Small intestine (tissue), 7 donors: ENCODE data around the gene FNDC3B. TPM values are rescaled to one million over a fixed set of nuclear protein-coding genes. Genes with fewer than 3 reads are reported as not detected.
A peak's percentile ranks its signal among the peaks of the same experiment; 100 is the strongest.

Experiments used
- DNase-seq, 2 donors: peaks; one replicate each; pipeline versions ENCODE4 v3.0.0 to v3.0.0-alpha.2; 2013
- FAIRE-seq: peaks from 2 replicates; lab custom pipeline; 2012; peaks lifted over from hg19 to GRCh38; lab: Jason Lieb, UNC
- H3K27ac ChIP-seq, 3 donors: one replicate each; pipeline ENCODE4 v1.5.1; 2013; ENCODE audit warnings: low read length in 2 of 3, mild to moderate bottlenecking in 2 of 3, control low read depth in 1 of 3, inconsistent platforms in 1 of 3, low read depth in 1 of 3, moderate library complexity in 1 of 3
- H3K27me3 ChIP-seq, 3 donors: one replicate each; pipeline ENCODE4 v1.6.1; 2013; ENCODE audit warnings: low read length in 3 of 3, inconsistent platforms in 1 of 3; ENCODE audit not compliant: control insufficient read depth in 3 of 3, insufficient read depth in 3 of 3
- H3K36me3 ChIP-seq, 3 donors: one replicate each; pipeline ENCODE4 v1.6.1; 2013; ENCODE audit warnings: low read length in 3 of 3, inconsistent platforms in 1 of 3, low read depth in 1 of 3, mild to moderate bottlenecking in 1 of 3, moderate library complexity in 1 of 3; ENCODE audit not compliant: control insufficient read depth in 3 of 3, insufficient read depth in 2 of 3
- H3K4me1 ChIP-seq, 3 donors: one replicate each; pipeline ENCODE4 v1.6.1; 2013; ENCODE audit warnings: low read length in 2 of 3, inconsistent platforms in 1 of 3, low read depth in 1 of 3, mild to moderate bottlenecking in 1 of 3, moderate library complexity in 1 of 3; ENCODE audit not compliant: control insufficient read depth in 3 of 3, insufficient read depth in 2 of 3
- H3K4me3 ChIP-seq, 3 donors: one replicate each; pipeline ENCODE4 v1.5.1; 2013; ENCODE audit warnings: low read length in 3 of 3, control low read depth in 1 of 3, inconsistent platforms in 1 of 3, low read depth in 1 of 3, mild to moderate bottlenecking in 1 of 3, moderate library complexity in 1 of 3
- H3K9me3 ChIP-seq, 2 donors: one replicate each; pipeline ENCODE4 v1.6.1; 2013; ENCODE audit warnings: low read depth in 1 of 2, low read length in 1 of 2; ENCODE audit not compliant: control insufficient read depth in 2 of 2, insufficient read depth in 1 of 2
- WGBS, 3 donors: extraction: QIAGEN DNeasy Blood & Tissue Kit; methylation state at CpG; one replicate each; pipeline ENCODE4 v1.1.7; 2013; 5-methylcytosine and 5-hydroxymethylcytosine counted together
- polyA plus RNA-seq, 4 donors: library from polyadenylated mRNA; stranded (reverse) in 3 of 4; unstranded in 1 of 4; fragments of 200-250 nt in 3 of 4; fragments of 120-200 nt in 1 of 4; gene quantifications; one replicate each; pipeline versions ENCODE4 v1.2.1 to v1.2.3, GENCODE V29; 2013
- donor health status: healthy with polysubstance abuse.
- donor health status: control.
- donor health status: control.
- donor health status: Bipolar disorder and iron deficiency.
- donor health status: healthy.

FNDC3B gene
- polyA plus RNA-seq, 4 donors: 6.0 to 24.7 (median 10.1) TPM

- Histone ChIP-seq H3K4me1 (peaks cover 0 to 23% (median 16%) of the 10 kb centered on the region in 3 donors), H3K4me3 (no peak overlapping the region), H3K36me3 (peaks cover 0 to 5% (median 5%) of the 10 kb centered on the region in 3 donors), H3K9me3 (peaks cover 0 to 10% of the 10 kb centered on the region in 2 donors), H3K27me3 (no peaks in the 10 kb centered on the region), H3K27ac (peak overlapping the region in 2 of 3 donors; percentile 14 to 19)
- WGBS, 3 donors: 84 to 94% (median 85%) methylated on average over 5 of the region's 5 CpGs
- no peak for DNase-seq
- FAIRE-seq: no peak
Measured at GRCh38 chr3:172084871-172085556, 45.6 kb downstream of the FNDC3B start.

- Histone ChIP-seq H3K27ac (peak overlapping the region in 2 of 3 donors; percentile 14 to 19), H3K27me3 (no peaks in the 10 kb centered on the region), H3K4me3 (no peak overlapping the region), H3K9me3 (peaks cover 0 to 10% of the 10 kb centered on the region in 2 donors), H3K4me1 (peaks cover 0 to 21% (median 16%) of the 10 kb centered on the region in 3 donors), H3K36me3 (peaks cover 0 to 5% (median 5%) of the 10 kb centered on the region in 3 donors)
- WGBS, 3 donors: 77 to 85% (median 78%) methylated on average over 2 of the region's 2 CpGs
- DNase-seq (no peak), FAIRE-seq (no peak)
Measured at GRCh38 chr3:172085557-172085895, 46.1 kb downstream of the FNDC3B start.

- H3K9me3 ChIP-seq: peaks cover 0 to 10% of the 10 kb centered on the region in 2 donors
- peaks cover 0 to 18% (median 16%) of the 10 kb centered on the region in 3 donors for H3K4me1 ChIP-seq
- DNase-seq (no peak), FAIRE-seq (no peak)
- 93 to 100% (median 96%) methylated on average over 1 of the region's 1 CpG for WGBS, 3 donors
- no peak overlapping the region for H3K4me3 ChIP-seq
- H3K36me3 ChIP-seq: peaks cover 0 to 5% (median 5%) of the 10 kb centered on the region in 3 donors
- H3K27me3 ChIP-seq: no peaks in the 10 kb centered on the region
- H3K27ac ChIP-seq: peak overlapping the region in 2 of 3 donors; percentile 19 to 24
Measured at GRCh38 chr3:172086071-172086470, 46.7 kb downstream of the FNDC3B start.

GRCh38 chr3:172087198-172087597, 47.8 kb downstream of the FNDC3B start:
- H3K27ac ChIP-seq: peak overlapping the region in 1 of 3 donors; percentile 72
- DNase-seq (no peak), FAIRE-seq (no peak)
- peaks cover 0 to 5% (median 5%) of the 10 kb centered on the region in 3 donors for H3K36me3 ChIP-seq
- H3K4me1 ChIP-seq: peaks cover 0 to 18% (median 16%) of the 10 kb centered on the region in 3 donors
- peaks cover 0 to 10% of the 10 kb centered on the region in 2 donors for H3K9me3 ChIP-seq
- H3K4me3 ChIP-seq: no peak overlapping the region
- 85 to 93% (median 87%) methylated on average over 4 of the region's 4 CpGs for WGBS, 3 donors
- H3K27me3 ChIP-seq: no peaks in the 10 kb centered on the region

GRCh38 chr3:172087602-172088580, 48.5 kb downstream of the FNDC3B start:
- H3K36me3 ChIP-seq: peaks cover 0 to 5% (median 3%) of the 10 kb centered on the region in 3 donors
- DNase-seq (peak; percentile 73 to 80), FAIRE-seq (no peak)
- H3K4me1 ChIP-seq: peaks cover 0 to 18% (median 16%) of the 10 kb centered on the region in 3 donors
- 48 to 56% (median 55%) methylated on average over 7 of the region's 7 CpGs for WGBS, 3 donors
- no peak overlapping the region for H3K4me3 ChIP-seq
- H3K27ac ChIP-seq: peak overlapping the region in 1 of 3 donors; percentile 72
- H3K9me3 ChIP-seq: peaks cover 0 to 10% of the 10 kb centered on the region in 2 donors
- no peaks in the 10 kb centered on the region for H3K27me3 ChIP-seq

- DNase-seq (no peak), FAIRE-seq (no peak)
- Histone ChIP-seq H3K4me1 (peaks cover 0 to 18% (median 12%) of the 10 kb centered on the region in 3 donors), H3K27ac (peak overlapping the region in 1 of 3 donors; percentile 24), H3K27me3 (no peaks in the 10 kb centered on the region), H3K4me3 (no peak overlapping the region), H3K9me3 (peaks cover 0 to under 1% of the 10 kb centered on the region in 2 donors), H3K36me3 (peaks cover 0 to under 1% (median 0%) of the 10 kb centered on the region in 3 donors)
- 81 to 94% (median 92%) methylated on average over 4 of the region's 4 CpGs for WGBS, 3 donors
Measured at GRCh38 chr3:172089250-172089649, 49.9 kb downstream of the FNDC3B start.

- FAIRE-seq: no peak
- no peaks in the 10 kb centered on the region for H3K27me3 ChIP-seq
- no peaks in the 10 kb centered on the region for H3K36me3 ChIP-seq
- WGBS, 3 donors: 87 to 92% (median 88%) methylated on average over 4 of the region's 4 CpGs
- no peak overlapping the region for H3K4me3 ChIP-seq
- no peak for DNase-seq
- no peaks in the 10 kb centered on the region for H3K9me3 ChIP-seq
- peaks cover 0 to 18% (median 17%) of the 10 kb centered on the region in 3 donors for H3K4me1 ChIP-seq
- no peak overlapping the region for H3K27ac ChIP-seq
Measured at GRCh38 chr3:172090035-172090434, 50.7 kb downstream of the FNDC3B start.

- DNase-seq (no peak), FAIRE-seq (no peak)
- WGBS, 3 donors: 94 to 98% (median 97%) methylated on average over 5 of the region's 5 CpGs
- Histone ChIP-seq H3K4me1 (peaks cover 3 to 19% (median 13%) of the 10 kb centered on the region in 3 donors), H3K9me3 (no peaks in the 10 kb centered on the region), H3K4me3 (no peak overlapping the region), H3K27ac (no peak overlapping the region), H3K27me3 (no peaks in the 10 kb centered on the region), H3K36me3 (no peaks in the 10 kb centered on the region)
Measured at GRCh38 chr3:172092658-172093057, 53.3 kb downstream of the FNDC3B start.
